ENCODE data around the gene GAST. TPM values are rescaled to one million over a fixed set of nuclear protein-coding genes. Genes with fewer than 3 reads are reported as not detected.

The GAST gene
- total and polyA plus RNA-seq, 2 of the 13 experiments (the other 11 are each of a cell fraction or from before 2014, with no cell fraction given), result 0.32 to 0.42 TPM

DNA sequence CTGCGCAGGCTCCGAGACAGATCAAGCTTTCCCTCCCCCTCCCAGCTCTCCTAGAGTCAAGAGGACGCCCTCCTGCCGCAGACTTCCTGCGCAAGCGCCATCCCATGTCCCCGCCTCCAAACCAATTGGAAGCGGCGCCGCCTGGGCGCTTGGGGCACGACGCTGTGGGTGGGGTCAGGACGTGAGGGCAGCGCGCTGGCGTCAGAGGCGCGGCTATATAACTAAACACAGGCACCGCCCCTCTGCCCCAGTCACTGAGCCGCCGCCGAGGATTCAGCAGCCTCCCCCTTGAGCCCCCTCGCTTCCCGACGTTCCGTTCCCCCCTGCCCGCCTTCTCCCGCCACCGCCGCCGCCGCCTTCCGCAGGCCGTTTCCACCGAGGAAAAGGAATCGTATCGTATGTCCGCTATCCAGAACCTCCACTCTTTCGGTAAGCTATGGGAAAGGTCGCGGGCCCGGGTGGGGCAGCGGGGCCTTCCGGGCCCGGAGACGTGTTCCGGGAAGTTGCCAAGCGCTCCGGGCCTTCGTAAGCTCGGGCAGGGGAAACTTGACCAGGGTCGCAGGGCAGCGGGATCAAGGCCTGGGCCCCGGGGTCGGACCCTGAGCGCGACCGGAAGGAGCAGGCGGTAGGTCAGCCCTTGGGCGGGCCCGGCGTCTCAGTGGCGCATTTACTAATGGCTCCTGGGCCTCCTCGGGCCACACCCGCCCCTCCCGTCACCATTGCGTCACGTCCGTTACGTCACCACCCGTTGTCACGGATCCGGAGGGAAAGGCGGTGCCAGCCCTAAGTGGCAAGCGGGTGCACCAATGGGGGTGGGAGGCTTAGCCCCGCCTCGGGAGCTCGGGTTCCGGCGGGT lies 23.3 kb upstream of the GAST start, which contains the start of gene EIF1 (continued):
- TF ChIP-seq GATAD1 (CRISPR knock-in tag; IDR thresholded peaks at IDR 0.05) (peak; percentile 87), PAX8 (CRISPR knock-in tag; IDR thresholded peaks at IDR 0.05; ENCODE audit: borderline replicate concordance) (0 out of 2 replicates have a peak, but pooled peaks have one; percentile 92), FOXK1 (CRISPR knock-in tag; IDR thresholded peaks at IDR 0.05; ENCODE audit: borderline replicate concordance, low read depth) (peak; percentile 94), MEIS1 (CRISPR knock-in tag; IDR thresholded peaks at IDR 0.05; ENCODE audit: borderline replicate concordance) (peak; percentile 95), ZNF451 (CRISPR knock-in tag; IDR thresholded peaks at IDR 0.05) (peak; percentile 73; the same call in 1 of the 2 replicates), ZNF703 (CRISPR knock-in tag; IDR thresholded peaks at IDR 0.05; ENCODE audit: borderline replicate concordance) (peak; percentile 87), LRRFIP1 (CRISPR knock-in tag; conservative IDR thresholded peaks at IDR 0.05) (no peak), ZFP37 (CRISPR knock-in tag; IDR thresholded peaks at IDR 0.05; ENCODE audit: borderline replicate concordance) (no peak; the same call in 1 of the 2 replicates), HDAC6 (IDR thresholded peaks at IDR 0.05; ENCODE audit: low read depth, low read length) (peak; percentile 94), JUN (CRISPR knock-in tag; IDR thresholded peaks at IDR 0.05) (peak; percentile 93), SYNCRIP (IDR thresholded peaks at IDR 0.05; ENCODE audit: insufficient read depth, low read depth, low read length) (no peak), ZNF589 (CRISPR knock-in tag; conservative IDR thresholded peaks at IDR 0.05) (peak; percentile 70; the same call in 1 of the 2 replicates), SP2 (CRISPR knock-in tag; IDR thresholded peaks at IDR 0.05) (peak; percentile 97), ZSCAN22 (CRISPR knock-in tag; IDR thresholded peaks at IDR 0.05) (peak; percentile 88), XBP1 (CRISPR knock-in tag; IDR thresholded peaks at IDR 0.05) (no peak; the same call in 1 of the 2 replicates)
- TF ChIP-seq, protein P1, sequence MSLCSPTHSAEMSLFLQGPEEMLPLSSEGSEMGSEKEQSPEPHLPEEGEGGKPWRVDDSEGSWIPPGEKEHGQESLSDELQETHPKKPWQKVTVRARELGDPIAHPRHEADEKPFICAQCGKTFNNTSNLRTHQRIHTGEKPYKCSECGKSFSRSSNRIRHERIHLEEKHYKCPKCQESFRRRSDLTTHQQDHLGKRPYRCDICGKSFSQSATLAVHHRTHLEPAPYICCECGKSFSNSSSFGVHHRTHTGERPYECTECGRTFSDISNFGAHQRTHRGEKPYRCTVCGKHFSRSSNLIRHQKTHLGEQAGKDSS (CRISPR knock-in tag; IDR thresholded peaks at IDR 0.05; ENCODE audit: borderline replicate concordance, low read depth), result peak; percentile 90
- TF ChIP-seq, protein P2, sequence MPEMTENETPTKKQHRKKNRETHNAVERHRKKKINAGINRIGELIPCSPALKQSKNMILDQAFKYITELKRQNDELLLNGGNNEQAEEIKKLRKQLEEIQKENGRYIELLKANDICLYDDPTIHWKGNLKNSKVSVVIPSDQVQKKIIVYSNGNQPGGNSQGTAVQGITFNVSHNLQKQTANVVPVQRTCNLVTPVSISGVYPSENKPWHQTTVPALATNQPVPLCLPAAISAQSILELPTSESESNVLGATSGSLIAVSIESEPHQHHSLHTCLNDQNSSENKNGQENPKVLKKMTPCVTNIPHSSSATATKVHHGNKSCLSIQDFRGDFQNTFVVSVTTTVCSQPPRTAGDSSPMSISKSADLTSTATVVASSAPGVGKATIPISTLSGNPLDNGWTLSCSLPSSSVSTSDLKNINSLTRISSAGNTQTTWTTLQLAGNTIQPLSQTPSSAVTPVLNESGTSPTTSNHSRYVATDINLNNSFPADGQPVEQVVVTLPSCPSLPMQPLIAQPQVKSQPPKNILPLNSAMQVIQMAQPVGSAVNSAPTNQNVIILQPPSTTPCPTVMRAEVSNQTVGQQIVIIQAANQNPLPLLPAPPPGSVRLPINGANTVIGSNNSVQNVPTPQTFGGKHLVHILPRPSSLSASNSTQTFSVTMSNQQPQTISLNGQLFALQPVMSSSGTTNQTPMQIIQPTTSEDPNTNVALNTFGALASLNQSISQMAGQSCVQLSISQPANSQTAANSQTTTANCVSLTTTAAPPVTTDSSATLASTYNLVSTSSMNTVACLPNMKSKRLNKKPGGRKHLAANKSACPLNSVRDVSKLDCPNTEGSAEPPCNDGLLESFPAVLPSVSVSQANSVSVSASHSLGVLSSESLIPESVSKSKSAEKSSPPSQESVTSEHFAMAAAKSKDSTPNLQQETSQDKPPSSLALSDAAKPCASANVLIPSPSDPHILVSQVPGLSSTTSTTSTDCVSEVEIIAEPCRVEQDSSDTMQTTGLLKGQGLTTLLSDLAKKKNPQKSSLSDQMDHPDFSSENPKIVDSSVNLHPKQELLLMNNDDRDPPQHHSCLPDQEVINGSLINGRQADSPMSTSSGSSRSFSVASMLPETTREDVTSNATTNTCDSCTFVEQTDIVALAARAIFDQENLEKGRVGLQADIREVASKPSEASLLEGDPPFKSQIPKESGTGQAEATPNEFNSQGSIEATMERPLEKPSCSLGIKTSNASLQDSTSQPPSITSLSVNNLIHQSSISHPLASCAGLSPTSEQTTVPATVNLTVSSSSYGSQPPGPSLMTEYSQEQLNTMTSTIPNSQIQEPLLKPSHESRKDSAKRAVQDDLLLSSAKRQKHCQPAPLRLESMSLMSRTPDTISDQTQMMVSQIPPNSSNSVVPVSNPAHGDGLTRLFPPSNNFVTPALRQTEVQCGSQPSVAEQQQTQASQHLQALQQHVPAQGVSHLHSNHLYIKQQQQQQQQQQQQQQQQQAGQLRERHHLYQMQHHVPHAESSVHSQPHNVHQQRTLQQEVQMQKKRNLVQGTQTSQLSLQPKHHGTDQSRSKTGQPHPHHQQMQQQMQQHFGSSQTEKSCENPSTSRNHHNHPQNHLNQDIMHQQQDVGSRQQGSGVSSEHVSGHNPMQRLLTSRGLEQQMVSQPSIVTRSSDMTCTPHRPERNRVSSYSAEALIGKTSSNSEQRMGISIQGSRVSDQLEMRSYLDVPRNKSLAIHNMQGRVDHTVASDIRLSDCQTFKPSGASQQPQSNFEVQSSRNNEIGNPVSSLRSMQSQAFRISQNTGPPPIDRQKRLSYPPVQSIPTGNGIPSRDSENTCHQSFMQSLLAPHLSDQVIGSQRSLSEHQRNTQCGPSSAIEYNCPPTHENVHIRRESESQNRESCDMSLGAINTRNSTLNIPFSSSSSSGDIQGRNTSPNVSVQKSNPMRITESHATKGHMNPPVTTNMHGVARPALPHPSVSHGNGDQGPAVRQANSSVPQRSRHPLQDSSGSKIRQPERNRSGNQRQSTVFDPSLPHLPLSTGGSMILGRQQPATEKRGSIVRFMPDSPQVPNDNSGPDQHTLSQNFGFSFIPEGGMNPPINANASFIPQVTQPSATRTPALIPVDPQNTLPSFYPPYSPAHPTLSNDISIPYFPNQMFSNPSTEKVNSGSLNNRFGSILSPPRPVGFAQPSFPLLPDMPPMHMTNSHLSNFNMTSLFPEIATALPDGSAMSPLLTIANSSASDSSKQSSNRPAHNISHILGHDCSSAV (CRISPR knock-in tag; IDR thresholded peaks at IDR 0.05; ENCODE audit: borderline replicate concordance), result peak; percentile 95; the same call in 1 of the 2 replicates

All from HepG2 (cell line).